NOMO-1 treated with dmso at 0.1 percent for 144 hours (cell line): ENCODE measurements around the gene RIPK1.

ENCODE experiments used
- DNase-seq: peaks from one replicate; lab custom pipeline; 2025; ENCODE audit not compliant: unreplicated experiment; lab: John Stamatoyannopoulos, UW

RIPK1 gene

GRCh38 chr6:3159805-3160781 is 91.8 kb downstream of the RIPK1 start:
- peak; percentile 16 for DNase-seq

GRCh38 chr6:3162067-3162497 is 93.8 kb downstream of the RIPK1 start:
- DNase-seq, result no peak

GRCh38 chr6:3162565-3163247 is 94.4 kb downstream of the RIPK1 start:
- DNase-seq, result peak; percentile 86

GRCh38 chr6:3163248-3163594 is 94.9 kb downstream of the RIPK1 start:
- peak; percentile 60 for DNase-seq

GRCh38 chr6:3164388-3164787 is 96.1 kb downstream of the RIPK1 start:
- no peak for DNase-seq
